GM12878 (cell line): ENCODE measurements around the gene CENPP. TPM values are rescaled to one million over a fixed set of nuclear protein-coding genes. Genes with fewer than 3 reads are reported as not detected.
A peak's percentile ranks its signal among the peaks of the same experiment; 100 is the strongest.

Experiments
- ATAC-seq: fragments of 200-7000 bp; cut with Tn5 transposase; 3 replicates; pipeline ENCODE4 v1.9.1; 2020; ENCODE audit warnings: mild to moderate bottlenecking, moderate library complexity
- BruUV-seq: library from RNA; stranded (reverse); fragments of 400-500 nt; replicated peaks from 2 replicates; lab custom pipeline; 2021; lab: Mats Ljungman, UMichigan
- CTCF ChIA-PET: fragments of 300-600 bp; sonication (Branson Sonifier 250); formaldehyde crosslinking; extraction: SDS; loops from one replicate; lab custom pipeline; 2021; ENCODE audit warnings: inconsistent platforms; lab: Yijun Ruan, JAX
- POLR2A ChIA-PET: fragments of 350-600 bp; formaldehyde crosslinking; extraction: SDS; loops from one replicate; lab custom pipeline; 2021; ENCODE audit warnings: inconsistent platforms; lab: Charles Lee
- RAD21 ChIA-PET: fragments of 300-600 bp; sonication (Branson Sonifier 250); formaldehyde crosslinking; loops from one replicate; lab custom pipeline; 2023; ENCODE audit warnings: antibody characterized with exemption; ENCODE audit not compliant: unreplicated experiment; lab: Charles Lee
- SMC1A ChIA-PET: fragments of 300-600 bp; sonication (Branson Sonifier 250); formaldehyde crosslinking; loops from one replicate; lab custom pipeline; 2023; ENCODE audit not compliant: unreplicated experiment, uncharacterized antibody; lab: Charles Lee
- DNase-seq: peaks from one replicate; pipeline ENCODE4 v3.0.0-alpha.2; 2011; ENCODE audit warnings: low read depth, low spot score
- FAIRE-seq: peaks from 3 replicates; lab custom pipeline; 2011; peaks lifted over from hg19 to GRCh38; lab: Jason Lieb, UNC
- H2AFZ ChIP-seq: 2 replicates; pipeline ENCODE4 v1.6.0; 2011; ENCODE audit warnings: low read depth, low read length, control low read depth; ENCODE audit not compliant: control insufficient read depth
- H3K27ac ChIP-seq: 2 replicates; pipeline ENCODE4 v1.5.1; 2011; ENCODE audit warnings: control low read depth; ENCODE audit not compliant: control insufficient read depth, insufficient read depth
- H3K27me3 ChIP-seq, 2 experiments: replicated peaks in 1 of 2; 2 replicates each; pipeline versions ENCODE4 v1.6.0 to v1.6.1; 2011; ENCODE audit warnings: low read length in 1 of 2; ENCODE audit not compliant: control insufficient read depth in 2 of 2, insufficient read depth in 2 of 2
- H3K36me3 ChIP-seq, 2 experiments: 2 replicates each; pipeline ENCODE4 v1.5.1; 2011; ENCODE audit warnings: low read length in 1 of 2; ENCODE audit not compliant: control insufficient read depth in 2 of 2, insufficient read depth in 2 of 2
- H3K4me1 ChIP-seq: 2 replicates; pipeline ENCODE4 v1.6.1; 2011; ENCODE audit warnings: mild to moderate bottlenecking, low read length, moderate library complexity, mixed read lengths; ENCODE audit not compliant: control insufficient read depth, insufficient read depth
- H3K4me2 ChIP-seq: 2 replicates; pipeline ENCODE4 v1.6.0; 2011; ENCODE audit warnings: control low read depth; ENCODE audit not compliant: control insufficient read depth, insufficient read depth
- H3K4me3 ChIP-seq: fragments of 200-600 bp; sonication (generic); 2 replicates; pipeline ENCODE4 v1.5.1; 2016
- H3K79me2 ChIP-seq: 2 replicates; pipeline ENCODE4 v1.6.0; 2011; ENCODE audit warnings: low read length; ENCODE audit not compliant: control insufficient read depth, insufficient read depth
- H3K9ac ChIP-seq: 2 replicates; pipeline ENCODE4 v1.8.0; 2011; ENCODE audit warnings: low read length, control low read depth, mixed read lengths; ENCODE audit not compliant: control insufficient read depth, insufficient read depth
- H3K9me3 ChIP-seq: replicated peaks from 3 replicates; pipeline ENCODE4 v1.5.1; 2011; ENCODE audit warnings: mild to moderate bottlenecking, low read length; ENCODE audit not compliant: control insufficient read depth, insufficient read depth
- H4K20me1 ChIP-seq: 2 replicates; pipeline ENCODE4 v1.6.0; 2011; ENCODE audit not compliant: control insufficient read depth, insufficient read depth
- ATF7 ChIP-seq: fragments of 450-650 bp; IDR thresholded peaks from 2 replicates; pipeline ENCODE4 v1.6.1; 2016; ENCODE audit warnings: low read depth, mild to moderate bottlenecking
- BHLHE40 ChIP-seq, 2 experiments: fragments of 450-650 bp in 1 of 2; IDR thresholded peaks; 2 replicates each; pipeline ENCODE4 v1.6.1; 2011 to 2017; ENCODE audit warnings: low read depth in 2 of 2, borderline replicate concordance in 1 of 2, improper control_type of control experiment in 1 of 2, low read length in 1 of 2, mild to moderate bottlenecking in 1 of 2
- DPF2 ChIP-seq: fragments of 450-650 bp; IDR thresholded peaks from 2 replicates; pipeline ENCODE4 v1.6.1; 2017; ENCODE audit warnings: mild to moderate bottlenecking
- MTA2 ChIP-seq: fragments of 450-650 bp; IDR thresholded peaks from 2 replicates; pipeline ENCODE4 v1.6.1; 2016; ENCODE audit warnings: low read depth, mild to moderate bottlenecking, moderate library complexity
- PBX3 ChIP-seq: IDR thresholded peaks from 2 replicates; pipeline ENCODE4 v1.6.1; 2011; ENCODE audit warnings: mild to moderate bottlenecking, low read depth, low read length, moderate library complexity; ENCODE audit not compliant: insufficient replicate concordance
- POU2F2 ChIP-seq: IDR thresholded peaks from 3 replicates; pipeline ENCODE4 v1.6.1; 2011; ENCODE audit warnings: low read depth, mild to moderate bottlenecking, low read length, borderline replicate concordance
- RUNX3 ChIP-seq: IDR thresholded peaks from 2 replicates; pipeline ENCODE4 v1.6.1; 2012; ENCODE audit warnings: low read length, inconsistent platforms
- SPI1 ChIP-seq: IDR thresholded peaks from 2 replicates; pipeline ENCODE4 v1.6.1; 2011; ENCODE audit warnings: low read depth, mild to moderate bottlenecking, low read length, moderate library complexity, borderline replicate concordance; ENCODE audit not compliant: insufficient read depth
- ZNF384 ChIP-seq: IDR thresholded peaks from 2 replicates; pipeline ENCODE4 v1.6.1; 2012; ENCODE audit warnings: low read depth, mild to moderate bottlenecking, low read length, improper control_type of control experiment, borderline replicate concordance
- ZNF687 ChIP-seq: fragments of 450-650 bp; IDR thresholded peaks from 2 replicates; pipeline ENCODE4 v1.6.1; 2017; ENCODE audit warnings: mild to moderate bottlenecking, moderate library complexity
- WGBS: methylation state at CpG from one replicate; pipeline ENCODE4 v1.1.6; 2016; ENCODE audit warnings: low lambda C conversion rate; ENCODE audit not compliant: insufficient replicate concordance, insufficient coverage; ENCODE audit errors: missing lambda C conversion rate; 5-methylcytosine and 5-hydroxymethylcytosine counted together
- in situ Hi-C: fragments of 300-500 bp; cut with MboI; formaldehyde crosslinking; loops from 9 replicates; pipeline ENCODE4 v1.14.3; 2018; ENCODE audit warnings: mixed read lengths
- intact Hi-C: fragments of 100-400 bp; cut with micrococcal nuclease; formaldehyde crosslinking; loops from one replicate; pipeline ENCODE4 v1.14.2; 2022; ENCODE audit not compliant: unreplicated experiment
- polyA plus RNA-seq, 11 experiments: library from polyadenylated mRNA; depleted of rRNA in 4 of 11; unstranded in 6 of 11; stranded (reverse) in 5 of 11; fragments of >200 nt; fragmentation: Nextera tagmentation in 4 of 11; fragmentation: Illumina TruSeq in 1 of 11; extraction: Ambion mirVana in 4 of 11; extraction: Trizol in 1 of 11; gene quantifications; 1 replicate in 1 of 11; 2 replicates in 10 of 11; pipeline versions ENCODE4 v1.2.1 to v1.2.3, GENCODE V29; 2011 to 2016; ENCODE audit warnings: inconsistent platforms in 2 of 11, missing spikeins in 2 of 11, low read depth in 1 of 11
- total RNA-seq, 4 experiments: library from RNA; depleted of rRNA in 3 of 4; stranded (reverse); fragments of >200 nt in 3 of 4; fragmentation: Illumina TruSeq in 1 of 4; extraction: Trizol in 1 of 4; gene quantifications; 2 replicates each; pipeline versions ENCODE4 v1.2.1 to v1.2.3, GENCODE V29; 2013 to 2021

CENPP gene
- total and polyA plus RNA-seq, 10 of the 15 experiments (the other 5 are each of a cell fraction or from before 2014, with no cell fraction given), result 9.4 to 31.4 (median 19.8) TPM

- FAIRE-seq, result no peak
- ATAC-seq, result no peak
- Histone ChIP-seq H3K4me3 (no peak overlapping the region), H4K20me1 (no peaks in the 10 kb centered on the region), H3K27ac (no peak overlapping the region), H3K9ac (no peak overlapping the region), H3K4me2 (no peak overlapping the region), H3K79me2 (no peaks in the 10 kb centered on the region), H3K9me3 (no peaks in the 10 kb centered on the region; the same call in 1 of the 3 replicates), H2AFZ (peak overlapping the region; percentile 43), H3K4me1 (no peaks in the 10 kb centered on the region), H3K27me3 (no peaks in the 10 kb centered on the region), H3K36me3 (no peaks in the 10 kb centered on the region)
- intact Hi-C loops (no loop called here), in situ Hi-C loops (no loop called here)
- ChIA-PET POLR2A (no interaction called here), SMC1A (interaction anchor here (0.6 to 1.4 kb wide), 2 partner anchors 31 to 1100 kb away, joined by 3 to 7 read pairs; no protein-coding TSS in a partner anchor), RAD21 (no interaction called here), CTCF (interaction anchor here (1.1 to 1.9 kb wide), 2 partner anchors 31 to 219 kb away, joined by 3 to 4 read pairs; no protein-coding TSS in a partner anchor)
- DNase-seq, result no peak
- peak; percentile 24; the same call in 1 of the 2 replicates for TF ChIP-seq ZNF384
- no peak for TF ChIP-seq BHLHE40 (IDR thresholded peaks at IDR 0.05; ENCODE audit: borderline replicate concordance in 1 of 2, low read depth in 2 of 2, low read length in 1 of 2)
- BruUV-seq, result no TSS peak
- 67% methylated on average over 2 of the region's 2 CpGs for WGBS
Observed at GRCh38 chr9:92359394-92359995, 33.7 kb downstream of the CENPP start.

- Histone ChIP-seq H4K20me1 (no peaks in the 10 kb centered on the region), H2AFZ (peak overlapping the region; percentile 30), H3K79me2 (no peaks in the 10 kb centered on the region), H3K4me3 (no peak overlapping the region), H3K4me2 (no peak overlapping the region), H3K27ac (no peak overlapping the region), H3K9me3 (no peaks in the 10 kb centered on the region; the same call in 1 of the 3 replicates), H3K4me1 (no peaks in the 10 kb centered on the region), H3K36me3 (no peaks in the 10 kb centered on the region), H3K27me3 (no peaks in the 10 kb centered on the region), H3K9ac (no peak overlapping the region)
- peak; percentile 66 for ATAC-seq
- no peak for DNase-seq
- FAIRE-seq, result no peak
- in situ Hi-C loops (no loop called here), intact Hi-C loops (no loop called here)
- RAD21 ChIA-PET, result no interaction called here
- POLR2A ChIA-PET, result no interaction called here
- 71% methylated on average over 3 of the region's 3 CpGs for WGBS
- 0 out of 2 replicates have a peak, but pooled peaks have one; percentile 21 for TF ChIP-seq MTA2
- TF ChIP-seq ZNF687, result no peak
- no peak for TF ChIP-seq POU2F2
- peak; percentile 82 for TF ChIP-seq RUNX3
- peak; percentile 38; the same call in 1 of the 2 replicates for TF ChIP-seq DPF2
- TF ChIP-seq SPI1, result peak; percentile 89
- no peak for TF ChIP-seq ATF7
- no peak for TF ChIP-seq PBX3
- no TSS peak for BruUV-seq
- CTCF ChIA-PET, result interaction anchor here (1.1 to 1.9 kb wide), 2 partner anchors 32 to 220 kb away, joined by 3 to 4 read pairs; no protein-coding TSS in a partner anchor
- SMC1A ChIA-PET, result interaction anchor here (1.4 kb wide), 1 partner anchor 32 kb away, joined by 7 read pairs; no protein-coding TSS in a partner anchor
Observed at GRCh38 chr9:92360083-92360482, 34.3 kb downstream of the CENPP start.
